Sigmoid colon (tissue), 7 donors: ENCODE results near the gene SDHAF4. TPM values are rescaled to one million over a fixed set of nuclear protein-coding genes. Genes with fewer than 3 reads are reported as not detected.

Source experiments
- DNase-seq: peaks from one replicate; pipeline ENCODE4 v3.0.0-alpha.2; 2019
- H3K27ac ChIP-seq, 4 donors: fragments of 200-600 bp; sonication (generic); one replicate each; pipeline ENCODE4 v1.5.1; 2016 to 2019; ENCODE audit warnings: mild to moderate bottlenecking in 1 of 4
- H3K27me3 ChIP-seq, 3 donors: fragments of 200-600 bp; sonication (generic); one replicate each; pipeline ENCODE4 v1.5.1; 2019; ENCODE audit warnings: mild to moderate bottlenecking in 1 of 3
- H3K36me3 ChIP-seq, 4 donors: fragments of 200-600 bp; sonication (generic); one replicate each; pipeline ENCODE4 v1.5.1; 2016 to 2019
- H3K4me1 ChIP-seq, 4 donors: fragments of 200-600 bp; sonication (generic); one replicate each; pipeline ENCODE4 v1.5.1; 2017 to 2019
- H3K4me3 ChIP-seq, 4 donors: fragments of 200-600 bp; sonication (generic); one replicate each; pipeline ENCODE4 v1.5.1; 2017 to 2019; ENCODE audit warnings: mild to moderate bottlenecking in 2 of 4, moderate library complexity in 1 of 4
- H3K9me3 ChIP-seq, 4 donors: fragments of 200-600 bp in 3 of 4; sonication (generic) in 3 of 4; one replicate each; pipeline versions ENCODE4 v1.5.1 to v1.6.1; 2013 to 2019
- EP300 ChIP-seq, 4 donors: sonication (generic); formaldehyde crosslinking; IDR thresholded peaks; one replicate each; pipeline ENCODE4 v1.6.1; 2017; ENCODE audit warnings: antibody characterized with exemption in 4 of 4
- POLR2A ChIP-seq, 2 donors: fragments of 450-650 bp; IDR thresholded peaks; one replicate each; pipeline ENCODE4 v1.6.1; 2016; ENCODE audit warnings: antibody characterized with exemption in 2 of 2, mild to moderate bottlenecking in 2 of 2, moderate library complexity in 2 of 2
- POLR2AphosphoS5 ChIP-seq, 4 donors: sonication (generic); formaldehyde crosslinking; IDR thresholded peaks; one replicate each; pipeline ENCODE4 v1.6.1; 2017; ENCODE audit warnings: antibody characterized with exemption in 4 of 4
- WGBS, 2 donors: extraction: QIAGEN DNeasy Blood & Tissue Kit; methylation state at CpG; one replicate each; pipeline ENCODE4 v1.1.7; 2013; 5-methylcytosine and 5-hydroxymethylcytosine counted together
- intact Hi-C: fragments of 100-400 bp; cut with DNase I; formaldehyde crosslinking; loops from one replicate; pipeline ENCODE4 v1.15.1; 2023
- polyA plus RNA-seq, 3 donors: library from polyadenylated mRNA; stranded (reverse); fragments of 200-250 nt; gene quantifications; one replicate each; pipeline ENCODE4 v1.2.3, GENCODE V29; 2013
- total RNA-seq, 4 donors: library from RNA; depleted of rRNA; stranded (reverse); fragments of >200 nt; gene quantifications; one replicate each; pipeline ENCODE4 v1.1.0, GENCODE V29; 2016
- TF ChIP-seq, protein P1 (sequence below), 4 experiments: fragments of 450-650 bp in 3 of 4; fragments of 200-600 bp in 1 of 4; IDR thresholded peaks; one replicate each; pipeline ENCODE4 v1.5.1; 2016 to 2019; ENCODE audit warnings: antibody characterized with exemption in 4 of 4, mild to moderate bottlenecking in 3 of 4, moderate library complexity in 2 of 4
- donor health status: healthy with polysubstance abuse.
- donor health status: Bipolar disorder and iron deficiency.
- donor health status: healthy.

SDHAF4 gene
- total and polyA plus RNA-seq, 7 donors: 4.9 to 18.7 (median 7.4) TPM

DNA sequence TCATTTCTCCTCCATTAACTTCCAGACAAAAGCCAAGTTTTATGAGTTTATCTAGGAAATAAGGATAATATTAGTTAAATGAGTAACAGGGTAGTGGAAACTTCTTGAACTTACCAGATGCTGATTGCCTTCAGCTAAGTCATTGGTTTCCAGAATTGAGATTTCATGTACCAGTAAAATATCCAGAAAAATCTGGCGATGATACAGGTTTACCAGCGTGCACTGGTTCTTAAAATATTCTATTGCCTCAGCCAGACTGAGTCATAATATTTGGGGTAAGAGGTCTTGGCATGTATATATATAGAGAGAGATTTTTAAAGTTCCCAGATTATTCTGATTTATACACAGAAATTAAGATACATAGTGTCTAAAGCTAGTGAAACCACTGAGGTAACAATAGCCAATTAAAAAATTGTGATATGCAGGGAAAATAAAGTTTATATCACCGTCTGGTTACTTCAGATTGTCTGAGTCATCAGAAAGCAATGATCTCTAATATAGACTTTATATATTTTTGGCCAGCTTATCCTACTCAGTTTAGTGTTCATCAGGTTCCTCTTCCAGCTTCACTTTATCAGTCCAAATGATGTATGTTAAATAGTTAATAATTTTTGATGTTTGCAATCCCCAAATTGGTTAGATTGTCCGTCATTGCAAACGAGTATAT lies 39.5 kb upstream of the SDHAF4 start:
- H3K27ac ChIP-seq: no peak overlapping the region
- intact Hi-C loops: no loop called here
- peaks cover 0 to 63% (median 6%) of the 10 kb centered on the region in 4 donors for H3K36me3 ChIP-seq
- no peaks in the 10 kb centered on the region for H3K4me1 ChIP-seq
- DNase-seq: no peak
- H3K9me3 ChIP-seq: no peaks in the 10 kb centered on the region
- no peak overlapping the region for H3K4me3 ChIP-seq
- TF ChIP-seq POLR2A (IDR thresholded peaks at IDR 0.05): no peak
- TF ChIP-seq, protein P1, sequence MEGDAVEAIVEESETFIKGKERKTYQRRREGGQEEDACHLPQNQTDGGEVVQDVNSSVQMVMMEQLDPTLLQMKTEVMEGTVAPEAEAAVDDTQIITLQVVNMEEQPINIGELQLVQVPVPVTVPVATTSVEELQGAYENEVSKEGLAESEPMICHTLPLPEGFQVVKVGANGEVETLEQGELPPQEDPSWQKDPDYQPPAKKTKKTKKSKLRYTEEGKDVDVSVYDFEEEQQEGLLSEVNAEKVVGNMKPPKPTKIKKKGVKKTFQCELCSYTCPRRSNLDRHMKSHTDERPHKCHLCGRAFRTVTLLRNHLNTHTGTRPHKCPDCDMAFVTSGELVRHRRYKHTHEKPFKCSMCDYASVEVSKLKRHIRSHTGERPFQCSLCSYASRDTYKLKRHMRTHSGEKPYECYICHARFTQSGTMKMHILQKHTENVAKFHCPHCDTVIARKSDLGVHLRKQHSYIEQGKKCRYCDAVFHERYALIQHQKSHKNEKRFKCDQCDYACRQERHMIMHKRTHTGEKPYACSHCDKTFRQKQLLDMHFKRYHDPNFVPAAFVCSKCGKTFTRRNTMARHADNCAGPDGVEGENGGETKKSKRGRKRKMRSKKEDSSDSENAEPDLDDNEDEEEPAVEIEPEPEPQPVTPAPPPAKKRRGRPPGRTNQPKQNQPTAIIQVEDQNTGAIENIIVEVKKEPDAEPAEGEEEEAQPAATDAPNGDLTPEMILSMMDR (IDR thresholded peaks at IDR 0.05): no peak
- no peak for TF ChIP-seq POLR2AphosphoS5 (IDR thresholded peaks at IDR 0.05)
- no peak for TF ChIP-seq EP300 (IDR thresholded peaks at IDR 0.05)
- H3K27me3 ChIP-seq: no peaks in the 10 kb centered on the region
- 92 to 93% methylated on average over 5 of the region's 5 CpGs for WGBS, 2 donors

DNA sequence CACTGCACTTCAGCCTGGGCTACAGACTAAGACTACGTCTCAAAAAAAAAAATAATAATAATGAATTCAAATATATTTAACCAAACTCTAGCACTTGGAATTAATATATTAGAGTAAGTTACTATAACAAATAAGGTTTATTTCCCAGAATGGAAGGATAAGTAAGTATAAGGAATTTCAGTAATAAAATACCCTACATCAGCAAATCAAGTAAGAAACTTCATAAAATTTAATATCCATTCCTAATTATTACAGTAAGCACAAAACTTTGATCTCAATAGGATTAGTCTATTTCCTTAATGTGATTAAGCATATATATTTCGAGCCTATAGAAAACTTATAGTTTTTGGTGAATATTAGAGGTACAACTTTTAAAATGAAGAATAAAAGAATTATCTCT lies 36.7 kb upstream of the SDHAF4 start:
- intact Hi-C loops: no loop called here
- WGBS, 2 donors: 95 to 96% methylated on average over 2 of the region's 2 CpGs
- no peak overlapping the region for H3K4me3 ChIP-seq
- H3K4me1 ChIP-seq: no peaks in the 10 kb centered on the region
- peaks cover 0 to 70% (median 3%) of the 10 kb centered on the region in 4 donors for H3K36me3 ChIP-seq
- TF ChIP-seq EP300 (IDR thresholded peaks at IDR 0.05) (no peak), POLR2AphosphoS5 (IDR thresholded peaks at IDR 0.05) (no peak), POLR2A (IDR thresholded peaks at IDR 0.05) (no peak)
- TF ChIP-seq, protein P1 (IDR thresholded peaks at IDR 0.05): no peak
- H3K27me3 ChIP-seq: no peaks in the 10 kb centered on the region
- no peaks in the 10 kb centered on the region for H3K9me3 ChIP-seq
- H3K27ac ChIP-seq: no peak overlapping the region
- no peak for DNase-seq

DNA sequence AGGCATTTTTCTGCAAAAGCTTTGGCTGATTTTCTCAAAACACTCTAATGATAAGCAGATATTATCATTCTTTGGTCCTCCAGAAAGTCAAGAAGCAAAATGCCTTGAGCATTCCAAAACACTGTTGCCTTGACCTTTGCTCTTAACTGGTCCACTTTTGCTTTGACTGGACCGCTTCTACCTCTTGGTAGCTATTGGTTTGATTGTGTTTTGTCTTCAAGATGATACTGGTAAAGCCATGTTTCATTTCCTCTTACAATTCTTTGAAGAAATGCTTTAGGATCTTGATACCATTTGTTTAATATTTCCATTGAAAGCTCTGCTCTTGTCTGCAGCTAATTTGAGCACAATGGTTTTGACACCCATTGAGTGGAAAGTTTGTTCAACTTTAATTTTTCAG lies 35.6 kb upstream of the SDHAF4 start:
- TF ChIP-seq EP300 (IDR thresholded peaks at IDR 0.05) (no peak), POLR2AphosphoS5 (IDR thresholded peaks at IDR 0.05) (no peak), POLR2A (IDR thresholded peaks at IDR 0.05) (no peak)
- TF ChIP-seq, protein P1 (IDR thresholded peaks at IDR 0.05): no peak
- Histone ChIP-seq H3K27ac (no peak overlapping the region), H3K4me3 (no peak overlapping the region), H3K36me3 (peaks cover 0 to 67% (median 4%) of the 10 kb centered on the region in 4 donors), H3K4me1 (no peaks in the 10 kb centered on the region), H3K27me3 (no peaks in the 10 kb centered on the region), H3K9me3 (no peaks in the 10 kb centered on the region)
- DNase-seq: no peak
- intact Hi-C loops: no loop called here
- WGBS, 2 donors: 92 to 94% methylated on average over 1 of the region's 1 CpG

DNA sequence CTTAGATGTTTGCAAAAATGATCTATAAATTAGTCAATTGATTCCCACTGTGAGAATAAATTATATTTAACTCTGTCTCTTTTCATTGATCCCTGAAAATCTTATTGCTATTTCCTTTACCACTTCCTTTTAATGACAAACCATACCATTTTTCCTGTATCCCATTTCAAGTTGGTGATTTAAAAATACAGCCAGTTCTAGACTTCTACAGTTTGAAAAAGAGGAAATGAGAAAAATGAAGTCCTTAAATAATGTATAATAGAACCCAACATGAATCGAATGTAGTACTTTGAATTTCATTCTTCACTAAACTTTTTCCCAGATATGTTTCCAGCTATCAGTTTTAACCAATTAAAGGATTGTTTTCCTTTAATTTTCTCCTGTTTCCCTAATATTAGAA lies 29.5 kb upstream of the SDHAF4 start:
- TF ChIP-seq POLR2AphosphoS5 (IDR thresholded peaks at IDR 0.05): no peak
- no peak for TF ChIP-seq EP300 (IDR thresholded peaks at IDR 0.05)
- TF ChIP-seq, protein P1 (IDR thresholded peaks at IDR 0.05): no peak
- no peak for TF ChIP-seq POLR2A (IDR thresholded peaks at IDR 0.05)
- H3K27ac ChIP-seq: no peak overlapping the region
- H3K9me3 ChIP-seq: no peaks in the 10 kb centered on the region
- H3K4me1 ChIP-seq: no peaks in the 10 kb centered on the region
- 57 to 87% methylated on average over 1 of the region's 1 CpG for WGBS, 2 donors
- no peak overlapping the region for H3K4me3 ChIP-seq
- H3K27me3 ChIP-seq: no peaks in the 10 kb centered on the region
- intact Hi-C loops: no loop called here
- peaks cover 0 to 58% (median 4%) of the 10 kb centered on the region in 4 donors for H3K36me3 ChIP-seq
- no peak for DNase-seq

DNA sequence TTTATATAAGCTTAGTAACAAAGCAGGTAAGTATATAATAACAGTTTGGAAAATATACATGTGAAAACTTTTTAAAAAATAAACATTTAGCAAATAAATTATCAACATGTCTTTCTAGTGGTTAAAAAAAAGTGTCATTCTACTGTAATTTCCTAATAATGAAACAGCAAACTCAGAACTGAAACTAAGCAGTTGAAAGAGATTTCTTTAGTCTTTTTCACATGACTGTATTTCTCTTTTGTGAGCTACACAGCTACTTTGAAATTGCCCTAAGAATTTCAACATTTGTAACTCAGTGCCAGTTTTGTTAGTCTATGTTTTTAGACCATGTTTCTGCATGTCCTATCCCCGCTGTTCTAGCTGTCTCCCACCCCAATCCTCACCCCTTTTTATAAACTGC lies 28.4 kb upstream of the SDHAF4 start:
- Histone ChIP-seq H3K36me3 (peaks cover 0 to 54% (median 4%) of the 10 kb centered on the region in 4 donors), H3K27ac (no peak overlapping the region), H3K4me3 (no peak overlapping the region), H3K27me3 (no peaks in the 10 kb centered on the region), H3K9me3 (no peaks in the 10 kb centered on the region), H3K4me1 (no peaks in the 10 kb centered on the region)
- DNase-seq: no peak
- TF ChIP-seq POLR2A (IDR thresholded peaks at IDR 0.05): no peak
- no peak for TF ChIP-seq EP300 (IDR thresholded peaks at IDR 0.05)
- TF ChIP-seq, protein P1 (IDR thresholded peaks at IDR 0.05): no peak
- no peak for TF ChIP-seq POLR2AphosphoS5 (IDR thresholded peaks at IDR 0.05)
- intact Hi-C loops: no loop called here
- whole genome bisulfite sequencing, 2 donors: 95 to 98% methylated on average over 1 of the region's 1 CpG
